NCI-H526 (cell line): Measurements from ENCODE around the gene PRAF2.

Experiments used
- DNase-seq, 2 experiments: peaks; one replicate each; lab custom pipeline; 2025; lab: John Stamatoyannopoulos, UW

The PRAF2 gene

DNA sequence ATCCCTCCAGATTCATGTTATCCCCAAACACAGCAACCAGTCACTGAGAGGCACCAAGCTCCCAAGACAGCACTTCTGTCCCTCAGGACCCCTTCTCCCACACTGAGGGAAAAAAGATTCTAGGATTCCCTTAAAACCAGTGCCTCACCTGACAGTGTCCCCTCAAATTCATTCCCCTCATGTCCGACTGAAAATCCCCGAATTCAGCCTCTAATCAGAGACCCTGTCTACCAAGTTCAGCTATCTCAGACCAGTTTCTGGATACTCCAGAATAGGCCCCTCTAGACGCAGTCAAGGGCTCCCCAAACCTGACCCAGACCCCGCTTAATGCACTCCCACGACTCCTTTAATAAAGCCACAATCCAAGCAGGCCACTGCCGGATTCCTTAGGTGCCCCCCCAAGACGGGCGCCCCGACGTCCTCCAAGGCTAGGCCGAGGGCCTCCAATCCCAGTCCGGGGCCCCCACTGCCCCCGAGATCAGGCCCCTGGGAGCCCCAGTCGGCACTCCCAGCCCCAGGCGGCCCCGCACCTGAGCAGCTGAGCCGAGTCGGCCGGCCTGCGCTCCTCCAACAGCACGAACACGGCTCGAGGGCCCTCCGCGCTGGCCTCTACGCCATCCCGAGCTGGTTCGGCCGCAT is 31.1 kb downstream of the PRAF2 start:
- DNase-seq = no peak

DNA sequence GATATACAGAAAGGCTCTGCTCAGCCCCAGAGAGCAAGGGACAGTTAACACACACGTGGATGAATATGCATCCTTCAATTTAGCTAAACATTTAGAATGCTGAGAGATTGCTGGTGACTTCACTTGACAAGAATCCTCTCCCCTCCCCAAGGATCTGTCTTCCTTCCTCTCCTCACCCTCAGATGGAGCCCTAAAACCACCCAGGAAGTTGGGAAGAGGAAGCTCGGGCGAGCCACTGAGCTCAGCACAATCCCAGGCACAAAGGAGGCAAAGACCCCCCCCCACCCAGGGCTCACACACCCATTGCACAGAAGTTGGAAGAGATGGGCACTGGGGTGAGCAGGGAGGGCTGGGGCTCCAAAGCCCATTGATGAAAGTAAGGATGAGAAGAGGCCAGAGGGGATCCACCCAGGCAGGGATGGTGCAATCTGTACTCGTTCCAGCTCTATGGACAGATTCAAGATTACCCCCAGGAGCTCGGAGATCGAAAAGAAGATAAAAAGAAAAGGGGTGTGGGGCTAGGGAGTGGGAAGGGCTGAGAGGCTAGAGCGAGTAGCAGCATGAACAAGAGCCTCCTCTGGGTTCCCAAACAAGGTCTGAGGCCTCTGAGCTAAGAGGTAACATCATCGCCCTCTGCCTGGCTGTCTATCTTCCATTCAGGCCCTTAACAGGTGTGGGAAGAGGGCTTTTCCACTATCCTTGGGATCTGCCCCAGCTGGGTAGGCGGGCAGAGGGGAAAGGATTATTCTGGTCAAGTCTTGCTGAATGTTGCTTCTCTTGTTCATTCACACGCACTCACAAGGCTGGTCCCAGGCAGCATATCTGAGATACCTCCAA is 31.8 kb downstream of the PRAF2 start:
- DNase-seq = peak; percentile 1 to 9

DNA sequence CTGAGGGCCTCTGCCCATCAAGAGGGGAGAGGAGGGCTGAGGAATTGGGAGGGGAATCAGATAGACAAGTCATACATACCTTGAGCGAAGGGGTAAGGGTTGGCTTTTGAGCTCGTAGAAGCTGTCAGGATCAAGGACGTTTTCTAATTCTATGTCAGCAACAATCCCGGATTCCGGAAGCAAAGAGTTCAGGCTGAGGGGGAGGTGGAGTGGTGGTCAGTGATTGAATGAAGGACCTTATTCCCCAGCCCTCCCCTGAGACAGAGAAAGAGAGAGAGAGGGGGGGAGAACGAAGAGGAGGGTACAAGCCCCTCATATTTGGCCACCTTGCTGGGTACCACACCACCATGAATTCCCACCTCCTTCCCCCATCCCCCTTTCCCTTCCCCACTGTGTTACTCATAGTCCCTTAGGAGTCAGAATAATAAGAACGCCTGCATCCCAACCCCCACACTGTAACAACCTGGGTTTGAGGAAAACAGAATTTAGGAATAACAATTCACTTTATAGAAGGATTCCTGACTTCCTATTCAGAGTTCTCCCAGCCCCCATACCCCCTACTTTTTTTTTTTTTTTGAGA is 33.3 kb downstream of the PRAF2 start:
- no peak for DNase-seq

DNA sequence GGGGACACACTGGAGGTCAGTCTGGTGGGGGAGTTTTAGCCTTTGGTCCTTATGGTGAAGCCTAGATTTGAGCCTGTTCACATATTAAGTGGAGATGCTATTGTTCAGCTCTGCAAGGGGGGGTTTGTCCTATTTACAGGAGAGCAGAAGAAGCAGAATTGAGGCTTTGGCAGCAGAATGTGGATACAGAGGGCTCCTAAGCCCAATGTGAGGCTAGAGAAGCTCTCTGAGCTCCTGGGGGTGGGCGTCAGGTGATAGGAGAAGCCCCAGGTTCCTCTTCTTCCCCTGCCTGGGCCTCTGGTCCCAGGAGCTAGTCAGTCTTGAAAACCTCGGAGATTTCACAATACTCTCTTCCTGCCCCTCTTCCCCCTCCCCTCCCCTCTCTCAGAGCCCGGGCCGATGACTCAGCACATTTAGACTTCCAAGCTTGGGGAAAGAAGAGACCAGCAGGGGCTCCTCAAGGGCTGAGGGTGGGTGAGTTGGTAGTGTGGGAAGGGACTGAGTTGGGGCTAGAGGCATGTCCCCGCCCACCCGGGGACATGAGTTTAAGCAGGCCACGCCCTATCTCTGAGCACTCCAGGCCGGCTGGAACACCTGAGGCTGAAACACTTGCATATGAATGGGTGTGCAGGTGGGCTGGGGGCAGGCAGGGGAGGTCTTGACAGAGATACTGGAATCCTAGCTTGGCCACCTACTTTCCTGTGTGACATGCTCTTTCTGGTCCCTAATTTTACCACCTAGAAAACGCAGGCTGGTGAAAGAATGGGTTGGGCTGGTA is 34.0 kb downstream of the PRAF2 start:
- peak; percentile 41 to 67 for DNase-seq

- DNase-seq = no peak
These were observed 35.8 kb downstream of the PRAF2 start for GRCh38 chrX:49037883-49038475.

- no peak for DNase-seq
These were observed 43.5 kb downstream of the PRAF2 start for GRCh38 chrX:49030283-49030682.

DNA sequence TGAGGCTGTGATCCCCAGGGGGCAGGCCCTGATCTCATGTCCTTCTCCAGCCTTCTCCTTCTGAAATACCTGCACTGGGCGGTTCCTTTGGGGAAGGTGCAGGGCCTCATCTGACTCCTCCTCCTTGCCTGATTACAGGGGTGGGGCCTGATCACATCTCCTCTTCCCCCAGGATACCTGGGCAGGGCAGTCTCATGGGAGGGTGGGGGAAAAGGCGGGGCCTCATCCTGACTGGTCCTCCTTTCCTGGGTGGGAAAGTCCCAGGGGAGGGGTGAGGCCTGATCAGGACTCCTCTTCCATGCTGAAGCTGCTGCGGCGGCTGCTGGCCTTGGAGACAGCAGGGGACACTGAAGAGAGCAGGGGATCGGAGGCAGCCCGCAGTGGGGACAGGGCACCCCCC is 43.9 kb downstream of the PRAF2 start:
- DNase-seq = peak; percentile 2 to 26
